GM15510 (cell line): ENCODE data around the gene ARHGAP21.

Experiments
- POLR2A ChIP-seq: IDR thresholded peaks from 3 replicates; pipeline ENCODE4 v1.6.1; 2011; ENCODE audit warnings: borderline replicate concordance; ENCODE audit not compliant: insufficient read length; ENCODE audit errors: extremely low read depth

The ARHGAP21 gene

GRCh38 chr10:24706479-24707118 is 17.1 kb downstream of the ARHGAP21 start:
- no peak for TF ChIP-seq POLR2A

- TF ChIP-seq POLR2A = no peak
These were observed 20.0 kb downstream of the ARHGAP21 start for GRCh38 chr10:24703700-24704099.

GRCh38 chr10:24701447-24701846 is 22.2 kb downstream of the ARHGAP21 start:
- no peak for TF ChIP-seq POLR2A

- TF ChIP-seq POLR2A = no peak
These were observed 22.7 kb downstream of the ARHGAP21 start for GRCh38 chr10:24700948-24701347.

GRCh38 chr10:24698270-24698669 is 25.4 kb downstream of the ARHGAP21 start:
- no peak for TF ChIP-seq POLR2A

GRCh38 chr10:24697080-24697479 is 26.6 kb downstream of the ARHGAP21 start:
- no peak for TF ChIP-seq POLR2A

GRCh38 chr10:24695452-24695851 is 28.2 kb downstream of the ARHGAP21 start:
- no peak for TF ChIP-seq POLR2A

- TF ChIP-seq POLR2A = no peak
These were observed 29.6 kb downstream of the ARHGAP21 start for GRCh38 chr10:24694086-24694485.

GRCh38 chr10:24690961-24691512 is 32.6 kb downstream of the ARHGAP21 start:
- TF ChIP-seq POLR2A = no peak

GRCh38 chr10:24685958-24686540 is 37.6 kb downstream of the ARHGAP21 start:
- no peak for TF ChIP-seq POLR2A

GRCh38 chr10:24683554-24683953 is 40.1 kb downstream of the ARHGAP21 start:
- TF ChIP-seq POLR2A = no peak

GRCh38 chr10:24681572-24682088 is 42.1 kb downstream of the ARHGAP21 start:
- no peak for TF ChIP-seq POLR2A

GRCh38 chr10:24680647-24681524 is 42.8 kb downstream of the ARHGAP21 start:
- no peak for TF ChIP-seq POLR2A

GRCh38 chr10:24678757-24679156 is 44.9 kb downstream of the ARHGAP21 start:
- TF ChIP-seq POLR2A = no peak
